Activated CD4-positive, CD25-positive, alpha-beta regulatory T cell treated with anti-CD3 and anti-CD28 coated beads, Interleukin-2, amount 50 U/mL, for 24 hours (primary cell): ENCODE measurements around the gene PPP2R2B.
A peak's percentile ranks its signal among the peaks of the same experiment; 100 is the strongest.

Experiments used
- ATAC-seq, 2 donors: fragments of 150-1000 bp; cut with Tn5 transposase; one replicate each; pipeline ENCODE4 v1.10.0; 2021; ENCODE audit warnings: mild to moderate bottlenecking in 1 of 2, moderate library complexity in 1 of 2

The PPP2R2B gene

GRCh38 chr5:146538432-146538831 lies 340.1 kb downstream of the PPP2R2B start:
- no peak for ATAC-seq

DNA sequence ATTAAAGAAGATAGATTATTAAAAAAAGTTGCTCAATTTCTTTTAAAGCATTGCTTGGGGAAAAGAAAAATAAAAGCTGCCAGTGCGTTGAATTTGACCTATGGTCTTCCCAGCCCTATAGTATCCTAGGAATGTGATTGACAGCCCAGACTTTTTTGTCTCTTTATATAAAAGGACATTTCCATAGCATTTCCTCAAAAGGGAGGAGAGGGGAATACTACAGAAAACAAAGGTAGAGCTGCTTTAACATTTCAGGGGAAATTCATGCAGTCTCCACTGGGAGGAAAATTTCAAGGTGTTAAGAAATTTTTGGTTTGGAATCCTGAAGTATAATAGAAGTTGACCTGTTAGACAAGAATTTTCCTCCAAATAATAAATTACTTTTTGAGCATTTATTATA lies 344.7 kb downstream of the PPP2R2B start:
- ATAC-seq = no peak

DNA sequence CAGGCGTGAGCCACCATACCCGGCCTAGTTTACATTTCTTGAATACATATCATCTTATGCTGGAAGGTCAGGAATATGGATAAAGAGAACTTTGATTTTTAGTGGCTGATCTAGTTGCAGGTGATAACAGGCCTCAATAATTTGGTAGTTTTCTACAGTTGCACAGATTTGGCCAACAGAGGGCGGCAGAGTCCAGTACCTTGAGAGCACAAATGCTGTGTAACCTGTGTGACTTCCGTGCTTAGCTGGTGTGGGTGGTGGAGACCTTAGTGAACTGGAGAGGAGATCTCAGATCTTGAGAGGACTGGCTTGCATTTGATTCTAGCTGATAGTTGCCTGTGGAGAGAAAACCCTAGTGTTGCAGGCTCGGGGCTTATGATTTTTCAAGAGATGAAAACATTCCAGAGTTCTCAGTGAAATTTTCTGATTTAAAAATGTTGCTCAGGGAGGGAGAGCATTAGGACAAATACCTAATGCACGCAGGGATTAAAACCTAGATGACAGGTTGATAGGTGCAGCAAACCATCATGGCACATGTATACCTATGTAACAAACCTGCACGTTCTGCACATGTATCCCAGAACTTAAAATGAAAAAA lies 345.2 kb downstream of the PPP2R2B start:
- peak; percentile 69 to 83 for ATAC-seq
